Measurements from ENCODE around the gene IGFBP2.

Gene IGFBP2

GRCh38 chr2:216619411-216620393 is 13.5 kb upstream of the IGFBP2 start:
- no peak for TF ChIP-seq CTCF (conservative IDR thresholded peaks at IDR 0.05; ENCODE audit: low read depth)
- CTCF ChIA-PET = interaction anchor here (0.6 to 1.1 kb wide), 4 partner anchors 15 to 1083 kb away, joined by 3 to 5 read pairs (median 3); no protein-coding TSS in a partner anchor
- peak overlapping the region; percentile 34 for H3K27ac ChIP-seq
- no peak for DNase-seq (ENCODE audit: low spot score)
- POLR2A ChIA-PET (ENCODE audit: low non-redundant PET) = interaction anchor here (0.6 kb wide), 1 partner anchor 16 kb away, joined by 4 read pairs; no protein-coding TSS in a partner anchor

- DNase-seq (ENCODE audit: low spot score) = no peak
- ChIA-PET CTCF (interaction anchor here (0.5 to 1.1 kb wide), 3 partner anchors 16 to 1729 kb away, joined by 3 read pairs; no protein-coding TSS in a partner anchor), POLR2A (ENCODE audit: low non-redundant PET) (no interaction called here)
- TF ChIP-seq CTCF (conservative IDR thresholded peaks at IDR 0.05; ENCODE audit: low read depth) = no peak
- no peak overlapping the region for H3K27ac ChIP-seq
These were observed 12.4 kb upstream of the IGFBP2 start for GRCh38 chr2:216620786-216621185.

GRCh38 chr2:216621292-216621691 is 11.9 kb upstream of the IGFBP2 start:
- ChIA-PET POLR2A (ENCODE audit: low non-redundant PET) (no interaction called here), CTCF (interaction anchor here (0.5 to 1.1 kb wide), 3 partner anchors 30 to 1728 kb away, joined by 3 read pairs; no protein-coding TSS in a partner anchor)
- no peak for TF ChIP-seq CTCF (conservative IDR thresholded peaks at IDR 0.05; ENCODE audit: low read depth)
- no peak for DNase-seq (ENCODE audit: low spot score)
- no peak overlapping the region for H3K27ac ChIP-seq

GRCh38 chr2:216622526-216622925 is 10.7 kb upstream of the IGFBP2 start:
- ChIA-PET CTCF (interaction anchor here (0.6 kb wide), 1 partner anchor 1249 kb away, joined by 3 read pairs; no protein-coding TSS in a partner anchor), POLR2A (ENCODE audit: low non-redundant PET) (no interaction called here)
- H3K27ac ChIP-seq = no peak overlapping the region
- no peak for TF ChIP-seq CTCF (conservative IDR thresholded peaks at IDR 0.05; ENCODE audit: low read depth)
- DNase-seq (ENCODE audit: low spot score) = no peak

- H3K27ac ChIP-seq = no peak overlapping the region
- TF ChIP-seq CTCF (conservative IDR thresholded peaks at IDR 0.05; ENCODE audit: low read depth) = no peak
- DNase-seq (ENCODE audit: low spot score) = no peak
- ChIA-PET CTCF (interaction anchor here (0.6 kb wide), 1 partner anchor 18 kb away, joined by 3 read pairs; no protein-coding TSS in a partner anchor), POLR2A (ENCODE audit: low non-redundant PET) (no interaction called here)
These were observed 9.0 kb upstream of the IGFBP2 start for GRCh38 chr2:216624251-216624650.

GRCh38 chr2:216626168-216626874 is 6.9 kb upstream of the IGFBP2 start:
- DNase-seq (ENCODE audit: low spot score) = no peak
- TF ChIP-seq CTCF (conservative IDR thresholded peaks at IDR 0.05; ENCODE audit: low read depth) = no peak
- ChIA-PET POLR2A (ENCODE audit: low non-redundant PET) (no interaction called here), CTCF (no interaction called here)
- no peak overlapping the region for H3K27ac ChIP-seq
